HEK293 (cell line): ENCODE measurements around the gene PLB1.

ENCODE experiments used
- CTCF ChIA-PET: fragments of 350-600 bp; formaldehyde crosslinking; extraction: SDS; loops from one replicate; lab custom pipeline; 2021; ENCODE audit warnings: antibody characterized with exemption; lab: Yijun Ruan, JAX
- POLR2A ChIA-PET: fragments of 300-600 bp; formaldehyde crosslinking; extraction: SDS; loops from one replicate; lab custom pipeline; 2020; ENCODE audit warnings: antibody characterized with exemption, inconsistent platforms; lab: Yijun Ruan, JAX
- H3K27ac ChIP-seq: fragments of 200-500 bp; sonication (Bioruptor generic); 2 replicates; pipeline ENCODE4 v1.5.1; 2014; ENCODE audit warnings: low read depth, low read length, control low read depth, inconsistent platforms; ENCODE audit errors: extremely low read depth
- H3K36me3 ChIP-seq, 2 experiments: fragments of 200-500 bp in 1 of 2; sonication (Bioruptor generic) in 1 of 2; 1 replicate in 1 of 2; 2 replicates in 1 of 2; pipeline ENCODE4 v1.5.1; 2014 to 2017; ENCODE audit warnings: inconsistent platforms in 2 of 2, low read length in 2 of 2; ENCODE audit not compliant: control insufficient read depth in 2 of 2, insufficient read depth in 1 of 2
- H3K4me1 ChIP-seq: fragments of 200-500 bp; sonication (Bioruptor generic); 2 replicates; pipeline ENCODE4 v1.5.1; 2014; ENCODE audit warnings: mild to moderate bottlenecking, low read length, inconsistent platforms; ENCODE audit not compliant: control insufficient read depth, insufficient read depth
- H3K4me3 ChIP-seq: 2 replicates; pipeline ENCODE4 v1.5.1; 2011; ENCODE audit warnings: low read depth, mild to moderate bottlenecking, control low read depth, low read length, moderate library complexity
- H3K9me3 ChIP-seq: fragments of 200-500 bp; sonication (Bioruptor generic); 2 replicates; pipeline ENCODE4 v1.5.1; 2014; ENCODE audit warnings: low read depth, low read length, inconsistent platforms; ENCODE audit not compliant: control insufficient read depth, insufficient read depth
- EGR2 ChIP-seq: fragments of 450-650 bp; formaldehyde crosslinking; IDR thresholded peaks from 2 replicates; pipeline ENCODE4 v1.5.1; 2016; ENCODE audit warnings: low read depth, missing biosample characterization, missing genetic modification characterization
- PRDM10 ChIP-seq: fragments of 450-650 bp; formaldehyde crosslinking; IDR thresholded peaks from 2 replicates; pipeline ENCODE4 v1.5.1; 2016; ENCODE audit warnings: missing biosample characterization, missing genetic modification characterization
- TSHZ1 ChIP-seq: fragments of 450-650 bp; formaldehyde crosslinking; IDR thresholded peaks from 2 replicates; pipeline ENCODE4 v1.5.1; 2016; ENCODE audit warnings: missing biosample characterization, missing genetic modification characterization, borderline replicate concordance
- ZFP69B ChIP-seq: fragments of 450-650 bp; formaldehyde crosslinking; IDR thresholded peaks from 2 replicates; pipeline ENCODE4 v1.5.1; 2016; ENCODE audit warnings: missing biosample characterization, missing genetic modification characterization
- ZNF169 ChIP-seq: fragments of 450-650 bp; formaldehyde crosslinking; IDR thresholded peaks from 2 replicates; pipeline ENCODE4 v1.5.1; 2016; ENCODE audit warnings: missing biosample characterization, missing genetic modification characterization
- ZNF214 ChIP-seq: fragments of 450-650 bp; formaldehyde crosslinking; IDR thresholded peaks from 2 replicates; pipeline ENCODE4 v1.5.1; 2017; ENCODE audit warnings: missing biosample characterization, mild to moderate bottlenecking, missing genetic modification characterization, borderline replicate concordance
- ZNF292 ChIP-seq: fragments of 450-650 bp; formaldehyde crosslinking; IDR thresholded peaks from 2 replicates; pipeline ENCODE4 v1.5.1; 2016; ENCODE audit warnings: low read depth, missing biosample characterization, missing genetic modification characterization, borderline replicate concordance
- ZNF335 ChIP-seq: fragments of 450-650 bp; formaldehyde crosslinking; conservative IDR thresholded peaks from 2 replicates; pipeline ENCODE4 v1.5.1; 2016; ENCODE audit warnings: missing biosample characterization, missing genetic modification characterization
- ZNF626 ChIP-seq: fragments of 450-650 bp; sonication (Bioruptor Pico); formaldehyde crosslinking; IDR thresholded peaks from 2 replicates; pipeline ENCODE4 v1.5.1; 2018; ENCODE audit warnings: missing biosample characterization, missing genetic modification characterization, inconsistent platforms
- ZNF843 ChIP-seq: fragments of 450-650 bp; formaldehyde crosslinking; IDR thresholded peaks from 2 replicates; pipeline ENCODE4 v1.5.1; 2016; ENCODE audit warnings: missing biosample characterization, missing genetic modification characterization
- TF ChIP-seq, protein P1 (sequence below): fragments of 450-650 bp; formaldehyde crosslinking; IDR thresholded peaks from 2 replicates; pipeline ENCODE4 v1.5.1; 2016; ENCODE audit warnings: missing biosample characterization, missing genetic modification characterization

PLB1 gene

DNA sequence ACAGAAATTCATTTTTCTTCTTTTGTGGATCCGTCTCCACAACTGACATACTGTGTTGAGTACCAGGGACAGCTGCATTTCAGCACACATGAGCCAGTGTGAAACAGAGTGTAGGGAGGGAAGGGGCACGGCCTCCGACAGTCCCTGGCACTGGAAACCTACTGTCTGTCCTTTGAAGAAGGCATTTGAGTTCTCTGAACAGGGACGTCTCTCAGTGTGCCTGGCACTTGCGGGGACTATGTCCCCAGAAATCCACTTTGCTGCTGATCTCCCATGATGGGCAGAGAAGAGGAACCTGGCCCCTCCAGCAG is 48.1 kb downstream of the PLB1 start:
- ChIA-PET CTCF (no interaction called here), POLR2A (no interaction called here)
- Histone ChIP-seq H3K4me1 (no peaks in the 10 kb centered on the region), H3K9me3 (no peaks in the 10 kb centered on the region), H3K27ac (no peak overlapping the region), H3K4me3 (no peak overlapping the region)
- TF ChIP-seq, protein P1, sequence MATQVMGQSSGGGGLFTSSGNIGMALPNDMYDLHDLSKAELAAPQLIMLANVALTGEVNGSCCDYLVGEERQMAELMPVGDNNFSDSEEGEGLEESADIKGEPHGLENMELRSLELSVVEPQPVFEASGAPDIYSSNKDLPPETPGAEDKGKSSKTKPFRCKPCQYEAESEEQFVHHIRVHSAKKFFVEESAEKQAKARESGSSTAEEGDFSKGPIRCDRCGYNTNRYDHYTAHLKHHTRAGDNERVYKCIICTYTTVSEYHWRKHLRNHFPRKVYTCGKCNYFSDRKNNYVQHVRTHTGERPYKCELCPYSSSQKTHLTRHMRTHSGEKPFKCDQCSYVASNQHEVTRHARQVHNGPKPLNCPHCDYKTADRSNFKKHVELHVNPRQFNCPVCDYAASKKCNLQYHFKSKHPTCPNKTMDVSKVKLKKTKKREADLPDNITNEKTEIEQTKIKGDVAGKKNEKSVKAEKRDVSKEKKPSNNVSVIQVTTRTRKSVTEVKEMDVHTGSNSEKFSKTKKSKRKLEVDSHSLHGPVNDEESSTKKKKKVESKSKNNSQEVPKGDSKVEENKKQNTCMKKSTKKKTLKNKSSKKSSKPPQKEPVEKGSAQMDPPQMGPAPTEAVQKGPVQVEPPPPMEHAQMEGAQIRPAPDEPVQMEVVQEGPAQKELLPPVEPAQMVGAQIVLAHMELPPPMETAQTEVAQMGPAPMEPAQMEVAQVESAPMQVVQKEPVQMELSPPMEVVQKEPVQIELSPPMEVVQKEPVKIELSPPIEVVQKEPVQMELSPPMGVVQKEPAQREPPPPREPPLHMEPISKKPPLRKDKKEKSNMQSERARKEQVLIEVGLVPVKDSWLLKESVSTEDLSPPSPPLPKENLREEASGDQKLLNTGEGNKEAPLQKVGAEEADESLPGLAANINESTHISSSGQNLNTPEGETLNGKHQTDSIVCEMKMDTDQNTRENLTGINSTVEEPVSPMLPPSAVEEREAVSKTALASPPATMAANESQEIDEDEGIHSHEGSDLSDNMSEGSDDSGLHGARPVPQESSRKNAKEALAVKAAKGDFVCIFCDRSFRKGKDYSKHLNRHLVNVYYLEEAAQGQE (tag by site-specific recombination): peak; percentile 79
- no peak for TF ChIP-seq ZNF292 (tag by site-specific recombination)
- TF ChIP-seq, all 188 proteins: peak for 1
- no peaks in the 10 kb centered on the region for H3K36me3 ChIP-seq

- no peak overlapping the region for H3K27ac ChIP-seq
- no peaks in the 10 kb centered on the region for H3K9me3 ChIP-seq
- ChIA-PET CTCF (no interaction called here), POLR2A (no interaction called here)
- H3K4me3 ChIP-seq: no peak overlapping the region
- H3K36me3 ChIP-seq: no peaks in the 10 kb centered on the region
- H3K4me1 ChIP-seq: no peaks in the 10 kb centered on the region
- TF ChIP-seq ZNF843 (tag by site-specific recombination) (no peak), EGR2 (tag by site-specific recombination) (no peak), ZFP69B (tag by site-specific recombination) (no peak), ZNF626 (tag by site-specific recombination) (no peak), PRDM10 (no peak), ZNF214 (tag by site-specific recombination) (no peak), ZNF169 (tag by site-specific recombination) (no peak), ZNF335 (tag by site-specific recombination) (no peak), TSHZ1 (tag by site-specific recombination) (no peak)
- TF ChIP-seq, protein P1 (tag by site-specific recombination): no peak
- TF ChIP-seq, all 188 proteins: peak for 0
These were observed 48.6 kb downstream of the PLB1 start for GRCh38 chr2:28544405-28544921.
